ENCODE measurements around the gene HECTD2. TPM values are rescaled to one million over a fixed set of nuclear protein-coding genes. Genes with fewer than 3 reads are reported as not detected.

The HECTD2 gene
- total RNA-seq, 1 donor from 2014 or later, result 17.4 TPM

GRCh38 chr10:91460681-91461080 is 50.5 kb downstream of the HECTD2 start:
- no peak for DNase-seq (ENCODE audit: low spot score)
- TF ChIP-seq CTCF (IDR thresholded peaks at IDR 0.05; ENCODE audit: unreplicated experiment), result no peak
- no peak overlapping the region for H3K27ac Mint-ChIP-seq (ENCODE audit: unreplicated experiment)
- no peak overlapping the region for H3K4me3 Mint-ChIP-seq (ENCODE audit: unreplicated experiment)
- no peaks in the 10 kb centered on the region for H3K27me3 Mint-ChIP-seq (ENCODE audit: unreplicated experiment)
- no peaks in the 10 kb centered on the region for H3K9me3 Mint-ChIP-seq (ENCODE audit: unreplicated experiment)
- H3K4me1 Mint-ChIP-seq (ENCODE audit: unreplicated experiment), result no peaks in the 10 kb centered on the region
- no peaks in the 10 kb centered on the region for H3K36me3 Mint-ChIP-seq (ENCODE audit: low read depth, unreplicated experiment)

- Mint-ChIP-seq H3K9me3 (ENCODE audit: unreplicated experiment) (no peaks in the 10 kb centered on the region), H3K4me3 (ENCODE audit: unreplicated experiment) (no peak overlapping the region), H3K27ac (ENCODE audit: unreplicated experiment) (no peak overlapping the region), H3K27me3 (ENCODE audit: unreplicated experiment) (peaks cover 2% of the 10 kb centered on the region), H3K4me1 (ENCODE audit: unreplicated experiment) (no peaks in the 10 kb centered on the region), H3K36me3 (ENCODE audit: low read depth, unreplicated experiment) (peaks cover 10% of the 10 kb centered on the region)
- TF ChIP-seq CTCF (IDR thresholded peaks at IDR 0.05; ENCODE audit: unreplicated experiment), result no peak
- DNase-seq (ENCODE audit: low spot score), result no peak
Measured at GRCh38 chr10:91462423-91462822, 52.3 kb downstream of the HECTD2 start.

- TF ChIP-seq CTCF (IDR thresholded peaks at IDR 0.05; ENCODE audit: unreplicated experiment), result no peak
- Mint-ChIP-seq H3K4me3 (ENCODE audit: unreplicated experiment) (no peak overlapping the region), H3K9me3 (ENCODE audit: unreplicated experiment) (no peaks in the 10 kb centered on the region), H3K27me3 (ENCODE audit: unreplicated experiment) (peaks cover 2% of the 10 kb centered on the region), H3K27ac (ENCODE audit: unreplicated experiment) (no peak overlapping the region), H3K4me1 (ENCODE audit: unreplicated experiment) (no peaks in the 10 kb centered on the region), H3K36me3 (ENCODE audit: low read depth, unreplicated experiment) (peaks cover 22% of the 10 kb centered on the region)
- DNase-seq (ENCODE audit: low spot score), result no peak
Measured at GRCh38 chr10:91464500-91464899, 54.4 kb downstream of the HECTD2 start.

- Mint-ChIP-seq H3K9me3 (ENCODE audit: unreplicated experiment) (no peaks in the 10 kb centered on the region), H3K27ac (ENCODE audit: unreplicated experiment) (no peak overlapping the region), H3K36me3 (ENCODE audit: low read depth, unreplicated experiment) (peaks cover 22% of the 10 kb centered on the region), H3K27me3 (ENCODE audit: unreplicated experiment) (peaks cover 2% of the 10 kb centered on the region), H3K4me1 (ENCODE audit: unreplicated experiment) (no peaks in the 10 kb centered on the region), H3K4me3 (ENCODE audit: unreplicated experiment) (no peak overlapping the region)
- no peak for TF ChIP-seq CTCF (IDR thresholded peaks at IDR 0.05; ENCODE audit: unreplicated experiment)
- no peak for DNase-seq (ENCODE audit: low spot score)
Measured at GRCh38 chr10:91465261-91465660, 55.1 kb downstream of the HECTD2 start.

- peaks cover 22% of the 10 kb centered on the region for H3K36me3 Mint-ChIP-seq (ENCODE audit: low read depth, unreplicated experiment)
- no peaks in the 10 kb centered on the region for H3K4me1 Mint-ChIP-seq (ENCODE audit: unreplicated experiment)
- DNase-seq (ENCODE audit: low spot score), result no peak
- no peaks in the 10 kb centered on the region for H3K9me3 Mint-ChIP-seq (ENCODE audit: unreplicated experiment)
- peaks cover 2% of the 10 kb centered on the region for H3K27me3 Mint-ChIP-seq (ENCODE audit: unreplicated experiment)
- no peak overlapping the region for H3K27ac Mint-ChIP-seq (ENCODE audit: unreplicated experiment)
- no peak overlapping the region for H3K4me3 Mint-ChIP-seq (ENCODE audit: unreplicated experiment)
- TF ChIP-seq CTCF (IDR thresholded peaks at IDR 0.05; ENCODE audit: unreplicated experiment), result no peak
Measured at GRCh38 chr10:91467114-91467513, 57.0 kb downstream of the HECTD2 start.
